Stimulated activated naive CD8-positive, alpha-beta T cell treated with anti-CD3 and anti-CD28 coated beads, Interleukin-15, amount 100 ng/mL, for 72 hours (primary cell): ENCODE data around the gene FAM169A.
A peak's percentile ranks its signal among the peaks of the same experiment; 100 is the strongest.
"Not testable (repeated sequence)": the region's sequence is repeated elsewhere in the genome, so short reads cannot be mapped to it uniquely, and the experiment has no call there.

ENCODE experiments used
- ATAC-seq: fragments of 150-1000 bp; cut with Tn5 transposase; 2 replicates; pipeline ENCODE4 v1.10.0; 2021; ENCODE audit warnings: mild to moderate bottlenecking, moderate library complexity
- DNase-seq, 2 donors: peaks; one replicate each; pipeline ENCODE4 v3.0.0; 2021 to 2022
- H3K27ac Mint-ChIP-seq, 2 donors: one replicate each; pipeline ENCODE4 v1.8.0; 2022; ENCODE audit warnings: mild to moderate bottlenecking in 2 of 2, mixed read lengths in 2 of 2, moderate library complexity in 2 of 2
- H3K27me3 Mint-ChIP-seq: one replicate; pipeline ENCODE4 v1.8.0; 2022; ENCODE audit warnings: mixed read lengths
- H3K4me1 Mint-ChIP-seq: one replicate; pipeline ENCODE4 v1.8.0; 2022; ENCODE audit warnings: mild to moderate bottlenecking, mixed read lengths
- H3K4me3 Mint-ChIP-seq, 2 donors: one replicate each; pipeline ENCODE4 v1.8.0; 2022; ENCODE audit warnings: mild to moderate bottlenecking in 2 of 2, mixed read lengths in 2 of 2, moderate library complexity in 1 of 2
- H3K9me3 Mint-ChIP-seq, 2 donors: one replicate each; pipeline ENCODE4 v1.8.0; 2022; ENCODE audit warnings: mixed read lengths in 2 of 2

FAM169A gene

GRCh38 chr5:74877624-74878304, 11.6 kb upstream of the FAM169A start:
- no peak overlapping the region for H3K27ac Mint-ChIP-seq
- H3K9me3 Mint-ChIP-seq = no peaks in the 10 kb centered on the region
- H3K27me3 Mint-ChIP-seq = peaks cover 11% of the 10 kb centered on the region
- ATAC-seq = no peak
- H3K4me3 Mint-ChIP-seq = no peak overlapping the region
- DNase-seq = no peak
- no peaks in the 10 kb centered on the region for H3K4me1 Mint-ChIP-seq

GRCh38 chr5:74875994-74876791, 10.0 kb upstream of the FAM169A start:
- no peak for ATAC-seq
- H3K9me3 Mint-ChIP-seq = no peaks in the 10 kb centered on the region
- H3K27ac Mint-ChIP-seq = no peak overlapping the region

GRCh38 chr5:74873525-74874249, 7.5 kb upstream of the FAM169A start:
- peaks cover 4% of the 10 kb centered on the region for H3K4me1 Mint-ChIP-seq
- H3K27me3 Mint-ChIP-seq = peaks cover 11% of the 10 kb centered on the region
- H3K9me3 Mint-ChIP-seq = no peaks in the 10 kb centered on the region
- DNase-seq (no peak), ATAC-seq (no peak)
- no peak overlapping the region for H3K4me3 Mint-ChIP-seq
- no peak overlapping the region for H3K27ac Mint-ChIP-seq

More at GRCh38 chr5:74875994-74876791, 10.0 kb upstream of the FAM169A start:
- Mint-ChIP-seq H3K4me1 (no peaks in the 10 kb centered on the region), H3K27me3 (peaks cover 11% of the 10 kb centered on the region), H3K4me3 (no peak overlapping the region)
- DNase-seq = no peak

GRCh38 chr5:74870299-74871067, 4.3 kb upstream of the FAM169A start:
- Mint-ChIP-seq H3K4me3 (no peak overlapping the region), H3K27ac (no peak overlapping the region), H3K4me1 (peaks cover 9% of the 10 kb centered on the region), H3K9me3 (no peaks in the 10 kb centered on the region), H3K27me3 (peaks cover 11% of the 10 kb centered on the region)
- DNase-seq (no peak), ATAC-seq (no peak)

GRCh38 chr5:74869414-74869813, 3.2 kb upstream of the FAM169A start:
- not testable (repeated sequence) for H3K9me3 Mint-ChIP-seq, H3K27ac Mint-ChIP-seq, H3K4me3 Mint-ChIP-seq, DNase-seq, ATAC-seq
- H3K27me3 Mint-ChIP-seq = peaks cover 11% of the 10 kb centered on the region
- peaks cover 20% of the 10 kb centered on the region for H3K4me1 Mint-ChIP-seq

GRCh38 chr5:74866596-74867162, 492 bp upstream of the FAM169A start:
- ATAC-seq = peak; percentile 48
- no peaks in the 10 kb centered on the region for H3K9me3 Mint-ChIP-seq

GRCh38 chr5:74865256-74865803, 857 bp downstream of the FAM169A start:
- H3K4me1 Mint-ChIP-seq = peaks cover 35% of the 10 kb centered on the region
- peak; percentile 6 for ATAC-seq
- peak in 1 of 2 donors; percentile 58 for DNase-seq
- H3K4me3 Mint-ChIP-seq = peak overlapping the region; percentile 84 to 100
- no peaks in the 10 kb centered on the region for H3K9me3 Mint-ChIP-seq
- no peaks in the 10 kb centered on the region for H3K27me3 Mint-ChIP-seq
- peak overlapping the region; percentile 96 to 99 for H3K27ac Mint-ChIP-seq

More at GRCh38 chr5:74866596-74867162, 492 bp upstream of the FAM169A start:
- no peak for DNase-seq
- peaks cover 32% of the 10 kb centered on the region for H3K4me1 Mint-ChIP-seq
- H3K27me3 Mint-ChIP-seq = no peaks in the 10 kb centered on the region
- peak overlapping the region; percentile 90 to 99 for H3K27ac Mint-ChIP-seq
- H3K4me3 Mint-ChIP-seq = peak overlapping the region; percentile 86 to 91

GRCh38 chr5:74864823-74865222, 1.4 kb downstream of the FAM169A start:
- no peak for ATAC-seq
- no peaks in the 10 kb centered on the region for H3K9me3 Mint-ChIP-seq
- peaks cover 37% of the 10 kb centered on the region for H3K4me1 Mint-ChIP-seq
- peak overlapping the region; percentile 84 to 100 for H3K4me3 Mint-ChIP-seq
- H3K27me3 Mint-ChIP-seq = no peaks in the 10 kb centered on the region
- H3K27ac Mint-ChIP-seq = peak overlapping the region; percentile 96 to 99
- no peak for DNase-seq

- no peaks in the 10 kb centered on the region for H3K27me3 Mint-ChIP-seq
- ATAC-seq = no peak
- no peak overlapping the region for H3K27ac Mint-ChIP-seq
- peaks cover 38% of the 10 kb centered on the region for H3K4me1 Mint-ChIP-seq
- H3K4me3 Mint-ChIP-seq = peak overlapping the region in 1 of 2 donors; percentile 44
- H3K9me3 Mint-ChIP-seq = no peaks in the 10 kb centered on the region
- no peak for DNase-seq
Observed at GRCh38 chr5:74863726-74864125, 2.5 kb downstream of the FAM169A start.

- no peak overlapping the region for H3K4me3 Mint-ChIP-seq
Observed at GRCh38 chr5:74862221-74862620, 4.0 kb downstream of the FAM169A start.

GRCh38 chr5:74856975-74857374, 9.2 kb downstream of the FAM169A start:
- not testable (repeated sequence) for H3K27me3 Mint-ChIP-seq, H3K4me3 Mint-ChIP-seq
- peaks cover 35% of the 10 kb centered on the region for H3K4me1 Mint-ChIP-seq

More at GRCh38 chr5:74862221-74862620, 4.0 kb downstream of the FAM169A start:
- no peak for ATAC-seq
- no peak for DNase-seq
- Mint-ChIP-seq H3K4me1 (peaks cover 38% of the 10 kb centered on the region), H3K27ac (no peak overlapping the region), H3K9me3 (no peaks in the 10 kb centered on the region), H3K27me3 (no peaks in the 10 kb centered on the region)

GRCh38 chr5:74853256-74853655, 12.9 kb downstream of the FAM169A start:
- H3K27ac Mint-ChIP-seq = no peak overlapping the region
- no peaks in the 10 kb centered on the region for H3K27me3 Mint-ChIP-seq
- peaks cover 41% of the 10 kb centered on the region for H3K4me1 Mint-ChIP-seq
- ATAC-seq = no peak
- no peak for DNase-seq
- peaks cover 0 to 9% of the 10 kb centered on the region in 2 donors for H3K9me3 Mint-ChIP-seq
- H3K4me3 Mint-ChIP-seq = no peak overlapping the region

More at GRCh38 chr5:74856975-74857374, 9.2 kb downstream of the FAM169A start:
- not testable (repeated sequence) for ATAC-seq, DNase-seq, H3K9me3 Mint-ChIP-seq
- peak overlapping the region in 1 of 2 donors; percentile 23 for H3K27ac Mint-ChIP-seq

GRCh38 chr5:74851684-74852353, 14.4 kb downstream of the FAM169A start:
- Mint-ChIP-seq H3K4me3 (peak overlapping the region; percentile 73 to 74), H3K27me3 (no peaks in the 10 kb centered on the region), H3K27ac (peak overlapping the region; percentile 86 to 94), H3K9me3 (peaks cover 0 to 9% of the 10 kb centered on the region in 2 donors), H3K4me1 (peaks cover 47% of the 10 kb centered on the region)
- DNase-seq (no peak), ATAC-seq (no peak)
